Mucosa of rectum (tissue), 2 donors: Measurements from ENCODE around the gene TYMS.
A peak's percentile ranks its signal among the peaks of the same experiment; 100 is the strongest.

Source experiments
- H3K27ac ChIP-seq, 2 donors: one replicate each; pipeline ENCODE4 v1.7.0; 2013; ENCODE audit warnings: inconsistent platforms in 2 of 2, low read depth in 2 of 2, low read length in 2 of 2
- H3K27me3 ChIP-seq, 2 donors: one replicate each; pipeline ENCODE4 v1.7.0; 2013; ENCODE audit warnings: low read length in 2 of 2; ENCODE audit not compliant: control insufficient read depth in 2 of 2, insufficient read depth in 2 of 2
- H3K36me3 ChIP-seq, 2 donors: one replicate each; pipeline ENCODE4 v1.7.0; 2013; ENCODE audit warnings: low read length in 2 of 2; ENCODE audit not compliant: control insufficient read depth in 2 of 2, insufficient read depth in 2 of 2
- H3K4me1 ChIP-seq, 2 donors: one replicate each; pipeline ENCODE4 v1.7.0; 2013; ENCODE audit warnings: low read length in 2 of 2, mild to moderate bottlenecking in 1 of 2; ENCODE audit not compliant: control insufficient read depth in 2 of 2, insufficient read depth in 2 of 2
- H3K4me3 ChIP-seq, 2 donors: one replicate each; pipeline ENCODE4 v1.7.0; 2013; ENCODE audit warnings: low read length in 2 of 2
- H3K9ac ChIP-seq, 2 donors: one replicate each; pipeline ENCODE4 v1.7.0; 2013; ENCODE audit warnings: low read length in 2 of 2, low read depth in 1 of 2, mild to moderate bottlenecking in 1 of 2
- H3K9me3 ChIP-seq, 2 donors: one replicate each; pipeline ENCODE4 v1.7.0; 2013; ENCODE audit warnings: low read length in 2 of 2; ENCODE audit not compliant: control insufficient read depth in 2 of 2
- donor health status: healthy.
- donor health status: Normal muscosa, but diverticular disease.

The TYMS gene

DNA sequence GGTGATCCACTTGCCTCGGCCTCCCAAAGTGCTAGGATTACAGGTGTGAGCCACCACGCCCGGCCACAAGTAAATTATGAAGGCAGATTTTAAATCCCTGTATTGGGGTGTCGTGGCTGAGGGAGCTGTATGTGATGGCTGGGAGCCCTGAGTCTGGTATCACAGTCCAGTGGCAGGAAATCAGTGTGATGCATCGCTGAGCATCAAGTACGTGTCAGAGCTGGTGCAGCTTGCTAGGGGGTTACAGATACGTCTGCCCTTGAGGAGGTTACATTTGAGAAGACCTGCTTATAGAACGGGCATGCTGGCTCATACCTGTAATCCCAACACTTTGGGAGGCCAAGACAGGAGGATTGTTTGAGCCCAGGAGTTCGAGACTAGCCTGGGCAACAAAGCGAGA lies 50.6 kb downstream of the TYMS start:
- no peak overlapping the region for H3K9ac ChIP-seq
- no peaks in the 10 kb centered on the region for H3K9me3 ChIP-seq
- H3K4me3 ChIP-seq = no peak overlapping the region
- no peaks in the 10 kb centered on the region for H3K27me3 ChIP-seq
- peaks cover 0 to 5% of the 10 kb centered on the region in 2 donors for H3K4me1 ChIP-seq
- peaks cover 0 to 21% of the 10 kb centered on the region in 2 donors for H3K36me3 ChIP-seq
- H3K27ac ChIP-seq = no peak overlapping the region

DNA sequence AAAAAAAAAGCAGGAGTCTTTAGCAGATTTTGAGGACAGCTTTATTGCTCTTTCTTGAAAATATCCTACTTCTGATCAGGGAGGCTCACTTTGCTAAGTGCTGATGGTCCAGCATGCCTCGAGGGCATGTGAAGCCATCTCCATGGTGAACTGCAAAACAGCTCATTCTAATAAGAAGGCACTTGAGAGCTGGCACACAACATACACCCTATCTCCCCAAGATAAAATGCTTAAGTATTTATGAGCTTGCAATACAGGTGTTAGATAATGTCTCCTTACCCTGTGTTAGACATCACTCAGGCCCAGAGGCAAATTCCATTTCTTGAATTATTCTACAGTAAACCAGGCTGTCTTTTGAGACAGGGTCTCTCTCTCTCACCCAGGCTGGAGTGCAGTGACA lies 52.3 kb downstream of the TYMS start:
- no peaks in the 10 kb centered on the region for H3K9me3 ChIP-seq
- no peaks in the 10 kb centered on the region for H3K27me3 ChIP-seq
- H3K4me1 ChIP-seq = peaks cover 0 to 5% of the 10 kb centered on the region in 2 donors
- H3K4me3 ChIP-seq = no peak overlapping the region
- no peak overlapping the region for H3K27ac ChIP-seq
- peaks cover 0 to 10% of the 10 kb centered on the region in 2 donors for H3K36me3 ChIP-seq
- no peak overlapping the region for H3K9ac ChIP-seq

GRCh38 chr18:710418-711300 lies 53.2 kb downstream of the TYMS start:
- Histone ChIP-seq H3K27ac (no peak overlapping the region), H3K4me1 (peaks cover 0 to 5% of the 10 kb centered on the region in 2 donors), H3K27me3 (no peaks in the 10 kb centered on the region), H3K9me3 (no peaks in the 10 kb centered on the region), H3K9ac (no peak overlapping the region), H3K36me3 (peaks cover 0 to 5% of the 10 kb centered on the region in 2 donors), H3K4me3 (peak overlapping the region in 1 of 2 donors; percentile 81)

DNA sequence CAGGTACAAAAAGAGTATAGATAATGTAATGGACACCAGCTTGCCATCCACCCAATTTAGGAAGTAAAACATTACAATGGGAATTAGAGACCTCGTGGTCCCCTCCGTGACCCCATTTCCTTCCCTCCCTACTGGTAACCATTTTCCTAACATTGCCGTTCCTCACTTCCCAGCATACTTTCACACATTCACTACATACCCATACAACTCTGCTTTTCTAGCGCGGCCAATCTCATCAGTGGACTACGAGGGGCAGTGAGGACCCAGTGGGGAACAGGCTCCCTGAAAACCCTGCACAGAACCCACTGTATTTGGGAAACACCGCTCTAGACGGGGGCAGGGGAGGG lies 53.8 kb downstream of the TYMS start:
- no peaks in the 10 kb centered on the region for H3K27me3 ChIP-seq
- H3K4me1 ChIP-seq = peaks cover 0 to 5% of the 10 kb centered on the region in 2 donors
- no peaks in the 10 kb centered on the region for H3K9me3 ChIP-seq
- peak overlapping the region; percentile 72 to 73 for H3K9ac ChIP-seq
- peak overlapping the region; percentile 80 to 84 for H3K27ac ChIP-seq
- H3K4me3 ChIP-seq = peak overlapping the region; percentile 65 to 81
- H3K36me3 ChIP-seq = peaks cover 0 to 2% of the 10 kb centered on the region in 2 donors

GRCh38 chr18:711657-712400 lies 54.4 kb downstream of the TYMS start:
- Histone ChIP-seq H3K4me3 (peak overlapping the region; percentile 65 to 81), H3K4me1 (peaks cover 0 to 5% of the 10 kb centered on the region in 2 donors), H3K9me3 (no peaks in the 10 kb centered on the region), H3K27ac (peak overlapping the region; percentile 80 to 84), H3K9ac (peak overlapping the region; percentile 72 to 73), H3K27me3 (no peaks in the 10 kb centered on the region), H3K36me3 (no peaks in the 10 kb centered on the region)

DNA sequence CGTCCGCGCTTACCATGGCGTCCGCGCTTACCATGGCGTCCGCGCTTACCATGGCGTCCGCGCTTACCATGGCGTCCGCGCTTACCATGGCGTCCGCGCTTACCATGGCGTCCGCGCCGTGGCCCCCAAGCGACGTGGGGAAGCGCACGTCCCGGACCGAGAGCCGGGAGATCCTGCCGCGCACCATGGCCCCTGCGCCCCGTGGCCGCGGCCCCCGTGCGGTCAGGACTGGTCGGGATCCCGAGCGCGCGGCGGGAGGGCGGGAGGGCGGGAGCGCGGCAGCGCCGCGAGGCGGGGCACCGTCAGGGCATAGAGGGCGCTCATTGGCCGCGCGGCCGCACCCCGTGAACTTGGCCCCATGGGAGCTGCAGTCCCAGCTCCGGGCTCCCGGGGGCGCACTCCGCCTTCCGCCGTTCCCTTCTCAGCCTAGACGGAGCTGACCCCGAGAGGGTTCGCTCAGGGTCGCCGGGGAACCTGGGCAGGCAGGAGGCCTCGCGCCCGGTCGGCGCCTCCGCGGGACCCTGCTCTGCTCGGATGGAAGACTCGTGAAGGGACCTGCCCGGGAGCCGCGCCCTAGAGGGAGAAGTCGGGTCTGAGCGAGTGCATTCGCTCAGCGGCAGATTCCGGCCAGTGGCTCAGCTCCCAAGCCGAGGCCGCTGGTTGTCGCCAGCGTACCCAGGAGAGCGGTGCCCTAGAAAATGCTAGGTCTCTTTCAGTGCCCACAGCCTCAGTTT lies 55.1 kb downstream of the TYMS start, which contains the start of gene ENOSF1:
TSS of gene ENOSF1 (minus strand) at position 230 of the 734 bp plus-strand sequence. CDS start at position 187, 43 bp downstream.
- H3K4me3 ChIP-seq = peak within 1 kb of the TSS; percentile 74 to 81
- no peaks in the 10 kb centered on the region for H3K27me3 ChIP-seq
- H3K36me3 ChIP-seq = no peaks in the 10 kb centered on the region
- peaks cover 0 to 5% of the 10 kb centered on the region in 2 donors for H3K4me1 ChIP-seq
- H3K9me3 ChIP-seq = no peaks in the 10 kb centered on the region
- peak within 1 kb of the TSS; percentile 80 to 84 for H3K27ac ChIP-seq
- peak within 1 kb of the TSS; percentile 72 to 73 for H3K9ac ChIP-seq

GRCh38 chr18:713135-713490 lies 55.7 kb downstream of the TYMS start:
- no peaks in the 10 kb centered on the region for H3K27me3 ChIP-seq
- H3K27ac ChIP-seq = peak overlapping the region; percentile 67 to 72
- H3K4me3 ChIP-seq = peak overlapping the region; percentile 74 to 81
- peaks cover 0 to 5% of the 10 kb centered on the region in 2 donors for H3K4me1 ChIP-seq
- no peaks in the 10 kb centered on the region for H3K36me3 ChIP-seq
- peak overlapping the region; percentile 63 to 72 for H3K9ac ChIP-seq
- no peaks in the 10 kb centered on the region for H3K9me3 ChIP-seq

GRCh38 chr18:715626-716025 lies 58.2 kb downstream of the TYMS start:
- Histone ChIP-seq H3K4me3 (no peak overlapping the region), H3K27me3 (no peaks in the 10 kb centered on the region), H3K4me1 (peaks cover 0 to 5% of the 10 kb centered on the region in 2 donors), H3K9me3 (no peaks in the 10 kb centered on the region), H3K27ac (no peak overlapping the region), H3K36me3 (no peaks in the 10 kb centered on the region), H3K9ac (no peak overlapping the region)

DNA sequence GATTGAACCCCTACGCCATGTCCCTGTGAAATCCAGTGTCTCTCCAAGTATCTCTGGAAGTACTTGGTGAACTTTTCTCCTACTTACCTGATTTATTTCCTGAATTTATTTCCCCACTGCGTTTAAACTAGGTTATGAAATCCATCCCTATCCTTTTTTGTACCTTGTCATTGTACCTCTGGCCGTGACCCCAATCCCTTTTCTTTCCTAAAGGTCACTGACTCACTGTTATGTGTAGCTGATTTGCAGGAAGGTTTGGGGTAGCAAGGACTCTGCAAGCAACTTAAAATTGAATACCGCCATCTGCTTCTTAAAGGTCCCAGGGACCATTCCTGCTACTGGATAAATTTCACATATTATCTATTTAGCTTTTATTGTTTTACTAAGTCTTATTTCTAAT lies 59.5 kb downstream of the TYMS start:
- no peaks in the 10 kb centered on the region for H3K9me3 ChIP-seq
- H3K9ac ChIP-seq = no peak overlapping the region
- H3K27ac ChIP-seq = no peak overlapping the region
- H3K4me3 ChIP-seq = no peak overlapping the region
- no peaks in the 10 kb centered on the region for H3K4me1 ChIP-seq
- no peaks in the 10 kb centered on the region for H3K36me3 ChIP-seq
- no peaks in the 10 kb centered on the region for H3K27me3 ChIP-seq
